ENCODE measurements around the gene DXO.
"Not testable (repeated sequence)": the region's sequence is repeated elsewhere in the genome, so short reads cannot be mapped to it uniquely, and the experiment has no call there.

Gene DXO

GRCh38 chr6:31979238-31979898 lies 7.4 kb upstream of the DXO start:
- DNase-seq: no peak

GRCh38 chr6:31978831-31979230 lies 6.9 kb upstream of the DXO start:
- no peak for DNase-seq

GRCh38 chr6:31977816-31978431 lies 6.0 kb upstream of the DXO start:
- DNase-seq: no peak

GRCh38 chr6:31976065-31976464 lies 4.1 kb upstream of the DXO start:
- not testable (repeated sequence) for DNase-seq

- DNase-seq: no peak
Observed at GRCh38 chr6:31972709-31973350, 892 bp upstream of the DXO start.

GRCh38 chr6:31971279-31971992 lies 502 bp downstream of the DXO start:
- DNase-seq: peak in 2 of 3 experiments; percentile 59 to 69

- DNase-seq: peak in 2 of 3 experiments; percentile 51 to 69
Observed at GRCh38 chr6:31970604-31971271, 1.2 kb downstream of the DXO start.

- no peak for DNase-seq
Observed at GRCh38 chr6:31969712-31970603, 2.0 kb downstream of the DXO start.

- DNase-seq: no peak
Observed at GRCh38 chr6:31968791-31969711, 2.9 kb downstream of the DXO start.

- DNase-seq: no peak
Observed at GRCh38 chr6:31968326-31968725, 3.6 kb downstream of the DXO start.

- no peak for DNase-seq
Observed at GRCh38 chr6:31967926-31968320, 4.0 kb downstream of the DXO start.

- DNase-seq: no peak
Observed at GRCh38 chr6:31966997-31967925, 4.7 kb downstream of the DXO start.

- no peak for DNase-seq
Observed at GRCh38 chr6:31966506-31966905, 5.4 kb downstream of the DXO start.

GRCh38 chr6:31965700-31966099 lies 6.2 kb downstream of the DXO start:
- no peak for DNase-seq

GRCh38 chr6:31963921-31964320 lies 8.0 kb downstream of the DXO start:
- no peak for DNase-seq

- DNase-seq: no peak
Observed at GRCh38 chr6:31961616-31962015, 10.3 kb downstream of the DXO start.

- peak; percentile 97 to 98 (median 97) for DNase-seq
Observed at GRCh38 chr6:31958741-31959739, 12.9 kb downstream of the DXO start, which contains the start of the genes NELFE and SKIC2. TSS of gene NELFE (minus strand) at chr6:31958971. CDS start at chr6:31958446, 525 bp downstream. TSS of gene SKIC2 (plus strand) at chr6:31959175. CDS start at chr6:31959193, 18 bp downstream.

GRCh38 chr6:31958412-31958740 lies 13.6 kb downstream of the DXO start:
- DNase-seq: no peak
